Neural cell (in vitro differentiated cells): Measurements from ENCODE around the gene TLR8. TPM values are rescaled to one million over a fixed set of nuclear protein-coding genes. Genes with fewer than 3 reads are reported as not detected.

Source experiments
- H2AFZ ChIP-seq: fragments of 200-600, 300-800 bp; sonication (generic), shearing (Covaris generic); 2 replicates; pipeline ENCODE4 v1.6.0; 2014; ENCODE audit warnings: low read depth, mild to moderate bottlenecking, antibody characterized with exemption, low read length, moderate library complexity
- H3F3A ChIP-seq: fragments of 200-600 bp; shearing (Covaris generic); 2 replicates; pipeline ENCODE4 v1.6.1; 2016; ENCODE audit warnings: mild to moderate bottlenecking, moderate library complexity, mixed read lengths, antibody characterized with exemption, low read length; ENCODE audit not compliant: insufficient read depth, poor library complexity, severe bottlenecking
- H3K27ac ChIP-seq: fragments of 200-600, 300-800 bp; sonication (generic), shearing (Covaris generic); 2 replicates; pipeline ENCODE4 v1.5.1; 2014; ENCODE audit warnings: mild to moderate bottlenecking, low read length, moderate library complexity
- H3K27me3 ChIP-seq: fragments of 300-800, 200-600 bp; sonication (generic), shearing (Covaris generic); 2 replicates; pipeline ENCODE4 v1.6.0; 2014; ENCODE audit warnings: mild to moderate bottlenecking, low read depth, low read length, moderate library complexity; ENCODE audit not compliant: insufficient read depth
- H3K36me3 ChIP-seq: fragments of 300-800, 200-600 bp; sonication (generic), shearing (Covaris generic); 2 replicates; pipeline ENCODE4 v1.5.1; 2014; ENCODE audit warnings: mild to moderate bottlenecking, antibody characterized with exemption, low read length, moderate library complexity; ENCODE audit not compliant: insufficient read depth
- H3K4me2 ChIP-seq: fragments of 300-800, 200-600 bp; sonication (generic), shearing (Covaris generic); 2 replicates; pipeline ENCODE4 v1.6.0; 2014; ENCODE audit warnings: mild to moderate bottlenecking, low read length
- H3K4me3 ChIP-seq: fragments of 300-800, 200-600 bp; sonication (generic), shearing (Covaris generic); 2 replicates; pipeline ENCODE4 v1.5.1; 2014; ENCODE audit warnings: mild to moderate bottlenecking, low read length, moderate library complexity
- H3K79me2 ChIP-seq: fragments of 200-600 bp; shearing (Covaris generic); replicated peaks from 2 replicates; pipeline ENCODE4 v1.6.0; 2014; ENCODE audit warnings: mild to moderate bottlenecking, low read length, moderate library complexity; ENCODE audit not compliant: insufficient read depth
- H3K9ac ChIP-seq: fragments of 300-800, 200-600 bp; sonication (generic), shearing (Covaris generic); 2 replicates; pipeline ENCODE4 v1.6.1; 2016; ENCODE audit warnings: mild to moderate bottlenecking, low read length, mixed read lengths
- H3K9me2 ChIP-seq: fragments of 200-600 bp; shearing (Covaris generic); 2 replicates; pipeline ENCODE4 v1.6.1; 2016; ENCODE audit warnings: mild to moderate bottlenecking, low read length, mixed read lengths; ENCODE audit not compliant: insufficient read depth
- H3K9me3 ChIP-seq: fragments of 200-600, 300-800 bp; sonication (generic), shearing (Covaris generic); 2 replicates; pipeline ENCODE4 v1.6.1; 2016; ENCODE audit warnings: mild to moderate bottlenecking, mixed run types, low read length, moderate library complexity, mixed read lengths
- H4K20me1 ChIP-seq: fragments of 200-600 bp; shearing (Covaris generic); 2 replicates; pipeline ENCODE4 v1.6.1; 2016; ENCODE audit warnings: mild to moderate bottlenecking, mixed run types; ENCODE audit not compliant: insufficient read depth
- EP300 ChIP-seq: fragments of 450-650 bp; conservative IDR thresholded peaks from 2 replicates; pipeline ENCODE4 v1.6.1; 2014; ENCODE audit warnings: antibody characterized with exemption, mild to moderate bottlenecking, moderate library complexity; ENCODE audit not compliant: poor library complexity, severe bottlenecking
- EZH2 ChIP-seq: fragments of 200-600, 300-800 bp; shearing (Covaris generic), sonication (generic); IDR thresholded peaks from 2 replicates; pipeline ENCODE4 v1.6.1; 2014; ENCODE audit warnings: antibody characterized with exemption, low read length, borderline replicate concordance, mild to moderate bottlenecking; ENCODE audit not compliant: insufficient read depth, poor library complexity, severe bottlenecking
- MXI1 ChIP-seq: fragments of 450-650 bp; conservative IDR thresholded peaks from 2 replicates; pipeline ENCODE4 v1.6.1; 2014; ENCODE audit warnings: antibody characterized with exemption, mild to moderate bottlenecking; ENCODE audit not compliant: poor library complexity, severe bottlenecking
- POLR2AphosphoS5 ChIP-seq: IDR thresholded peaks from 2 replicates; pipeline ENCODE4 v1.6.1; 2012
- RAD21 ChIP-seq: fragments of 450-650 bp; conservative IDR thresholded peaks from 2 replicates; pipeline ENCODE4 v1.6.1; 2014; ENCODE audit warnings: antibody characterized with exemption, mild to moderate bottlenecking, moderate library complexity
- SMC3 ChIP-seq: fragments of 450-650 bp; conservative IDR thresholded peaks from 2 replicates; pipeline ENCODE4 v1.6.1; 2014; ENCODE audit warnings: antibody characterized with exemption, mild to moderate bottlenecking, moderate library complexity; ENCODE audit not compliant: poor library complexity
- TAF1 ChIP-seq: IDR thresholded peaks from 2 replicates; pipeline ENCODE4 v1.6.1; 2012; ENCODE audit warnings: low read depth
- polyA plus RNA-seq: library from polyadenylated mRNA; depleted of rRNA; stranded (reverse); fragments of >200 nt; gene quantifications from 2 replicates; pipeline ENCODE4 v1.2.3, GENCODE V29; 2014
- TF ChIP-seq, protein P1 (sequence below): fragments of 450-650 bp; IDR thresholded peaks from 2 replicates; pipeline ENCODE4 v1.5.1; 2014; ENCODE audit warnings: antibody characterized with exemption, mild to moderate bottlenecking, moderate library complexity; ENCODE audit not compliant: poor library complexity, severe bottlenecking
- TF ChIP-seq, protein P2 (sequence below): IDR thresholded peaks from 2 replicates; pipeline ENCODE4 v1.6.1; 2012; ENCODE audit warnings: borderline replicate concordance

The TLR8 gene
- polyA plus RNA-seq, 1 donor from 2014 or later: not detected

DNA sequence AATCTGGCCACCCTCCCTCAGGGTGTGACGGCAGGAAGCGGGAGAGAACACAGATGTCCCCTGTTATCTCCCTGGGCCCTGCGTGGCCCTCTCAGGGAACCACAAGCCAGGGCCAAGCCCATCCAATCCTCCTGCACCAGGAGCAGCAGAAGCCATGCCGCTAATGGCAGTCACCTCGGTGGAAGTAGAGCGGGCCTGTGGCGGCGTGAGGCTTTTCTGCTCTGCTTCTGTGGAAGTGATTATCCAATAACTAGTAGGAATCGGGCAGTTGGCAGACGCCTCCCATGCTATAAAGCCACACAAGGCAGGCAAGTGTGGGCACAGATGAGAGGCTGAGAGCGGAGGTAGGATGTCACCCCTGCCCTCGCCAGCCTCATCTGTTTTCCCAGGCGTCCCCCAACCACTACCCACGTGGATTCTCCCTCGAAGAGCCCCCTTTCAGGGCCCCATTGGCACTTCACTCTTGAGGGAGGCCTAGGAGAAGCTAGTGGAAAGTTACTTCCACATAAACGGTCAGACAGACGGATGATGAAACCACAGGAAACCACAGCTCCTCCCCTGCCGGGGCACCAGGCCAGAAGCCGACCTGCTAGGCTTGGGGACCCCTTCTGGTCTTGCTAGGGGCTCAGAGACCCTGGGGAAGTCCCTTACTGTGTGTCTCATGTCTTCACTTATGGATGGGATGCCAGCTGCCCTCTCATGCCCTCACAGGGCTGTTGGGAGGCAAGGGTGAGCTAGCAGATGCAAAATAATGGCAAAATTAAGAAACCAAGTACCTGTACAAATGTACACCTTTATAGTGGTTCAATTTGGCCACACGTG is 49.7 kb downstream of the TLR8 start:
- Histone ChIP-seq H3K9ac (no peak overlapping the region), H2AFZ (no peak overlapping the region), H3K4me3 (no peak overlapping the region), H3F3A (no peaks in the 10 kb centered on the region), H3K27ac (no peak overlapping the region), H3K4me2 (no peak overlapping the region), H3K79me2 (no peaks in the 10 kb centered on the region), H4K20me1 (no peaks in the 10 kb centered on the region), H3K9me2 (no peaks in the 10 kb centered on the region), H3K27me3 (no peaks in the 10 kb centered on the region), H3K9me3 (no peaks in the 10 kb centered on the region), H3K36me3 (no peaks in the 10 kb centered on the region)
- TF ChIP-seq EZH2 (no peak), MXI1 (no peak), TAF1 (no peak), RAD21 (no peak), SMC3 (no peak), POLR2AphosphoS5 (no peak), EP300 (no peak)
- TF ChIP-seq, protein P1, sequence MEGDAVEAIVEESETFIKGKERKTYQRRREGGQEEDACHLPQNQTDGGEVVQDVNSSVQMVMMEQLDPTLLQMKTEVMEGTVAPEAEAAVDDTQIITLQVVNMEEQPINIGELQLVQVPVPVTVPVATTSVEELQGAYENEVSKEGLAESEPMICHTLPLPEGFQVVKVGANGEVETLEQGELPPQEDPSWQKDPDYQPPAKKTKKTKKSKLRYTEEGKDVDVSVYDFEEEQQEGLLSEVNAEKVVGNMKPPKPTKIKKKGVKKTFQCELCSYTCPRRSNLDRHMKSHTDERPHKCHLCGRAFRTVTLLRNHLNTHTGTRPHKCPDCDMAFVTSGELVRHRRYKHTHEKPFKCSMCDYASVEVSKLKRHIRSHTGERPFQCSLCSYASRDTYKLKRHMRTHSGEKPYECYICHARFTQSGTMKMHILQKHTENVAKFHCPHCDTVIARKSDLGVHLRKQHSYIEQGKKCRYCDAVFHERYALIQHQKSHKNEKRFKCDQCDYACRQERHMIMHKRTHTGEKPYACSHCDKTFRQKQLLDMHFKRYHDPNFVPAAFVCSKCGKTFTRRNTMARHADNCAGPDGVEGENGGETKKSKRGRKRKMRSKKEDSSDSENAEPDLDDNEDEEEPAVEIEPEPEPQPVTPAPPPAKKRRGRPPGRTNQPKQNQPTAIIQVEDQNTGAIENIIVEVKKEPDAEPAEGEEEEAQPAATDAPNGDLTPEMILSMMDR: no peak
- TF ChIP-seq, protein P2, sequence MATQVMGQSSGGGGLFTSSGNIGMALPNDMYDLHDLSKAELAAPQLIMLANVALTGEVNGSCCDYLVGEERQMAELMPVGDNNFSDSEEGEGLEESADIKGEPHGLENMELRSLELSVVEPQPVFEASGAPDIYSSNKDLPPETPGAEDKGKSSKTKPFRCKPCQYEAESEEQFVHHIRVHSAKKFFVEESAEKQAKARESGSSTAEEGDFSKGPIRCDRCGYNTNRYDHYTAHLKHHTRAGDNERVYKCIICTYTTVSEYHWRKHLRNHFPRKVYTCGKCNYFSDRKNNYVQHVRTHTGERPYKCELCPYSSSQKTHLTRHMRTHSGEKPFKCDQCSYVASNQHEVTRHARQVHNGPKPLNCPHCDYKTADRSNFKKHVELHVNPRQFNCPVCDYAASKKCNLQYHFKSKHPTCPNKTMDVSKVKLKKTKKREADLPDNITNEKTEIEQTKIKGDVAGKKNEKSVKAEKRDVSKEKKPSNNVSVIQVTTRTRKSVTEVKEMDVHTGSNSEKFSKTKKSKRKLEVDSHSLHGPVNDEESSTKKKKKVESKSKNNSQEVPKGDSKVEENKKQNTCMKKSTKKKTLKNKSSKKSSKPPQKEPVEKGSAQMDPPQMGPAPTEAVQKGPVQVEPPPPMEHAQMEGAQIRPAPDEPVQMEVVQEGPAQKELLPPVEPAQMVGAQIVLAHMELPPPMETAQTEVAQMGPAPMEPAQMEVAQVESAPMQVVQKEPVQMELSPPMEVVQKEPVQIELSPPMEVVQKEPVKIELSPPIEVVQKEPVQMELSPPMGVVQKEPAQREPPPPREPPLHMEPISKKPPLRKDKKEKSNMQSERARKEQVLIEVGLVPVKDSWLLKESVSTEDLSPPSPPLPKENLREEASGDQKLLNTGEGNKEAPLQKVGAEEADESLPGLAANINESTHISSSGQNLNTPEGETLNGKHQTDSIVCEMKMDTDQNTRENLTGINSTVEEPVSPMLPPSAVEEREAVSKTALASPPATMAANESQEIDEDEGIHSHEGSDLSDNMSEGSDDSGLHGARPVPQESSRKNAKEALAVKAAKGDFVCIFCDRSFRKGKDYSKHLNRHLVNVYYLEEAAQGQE: no peak

DNA sequence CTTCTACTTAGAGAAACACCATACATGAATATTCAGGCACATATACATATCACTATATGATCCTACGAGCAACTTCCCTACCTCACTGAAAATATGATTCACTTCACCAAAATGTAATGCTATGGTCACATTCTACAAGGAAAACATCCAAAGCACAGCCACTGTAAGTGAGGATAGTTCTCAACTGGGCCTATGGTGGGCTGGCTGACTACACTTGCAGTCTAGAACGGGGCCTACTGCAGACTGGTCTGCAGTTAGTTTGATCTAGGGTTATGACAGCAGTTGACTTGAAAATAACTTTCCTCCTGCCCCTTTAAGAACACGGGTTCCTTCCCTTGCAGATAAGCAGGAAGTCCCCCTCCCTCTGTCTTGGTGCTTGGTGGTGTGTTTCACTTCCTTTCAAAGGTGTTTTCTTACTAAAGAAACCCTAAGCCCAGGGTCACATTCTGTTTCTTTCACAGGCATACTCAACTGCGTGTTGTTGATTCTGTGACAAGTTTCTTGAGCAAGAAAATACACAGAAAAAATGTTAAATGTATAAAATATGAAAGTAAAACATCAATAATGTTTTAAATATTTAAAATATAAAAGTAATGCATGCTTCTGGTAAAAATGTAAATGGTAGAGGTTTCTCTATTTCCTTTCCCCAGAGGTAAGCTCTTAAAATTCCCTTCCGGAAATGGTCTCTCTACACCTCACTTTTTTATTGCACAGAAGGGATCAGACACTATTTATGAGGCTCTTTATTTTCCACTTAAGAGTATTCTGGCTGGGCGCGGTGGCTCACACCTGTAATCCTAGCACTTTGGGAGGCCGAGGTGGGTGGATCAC is 50.5 kb downstream of the TLR8 start:
- H3K27ac ChIP-seq: no peak overlapping the region

More for the DNA sequence above, 50.5 kb downstream of the TLR8 start:
- H3K27me3 ChIP-seq: no peaks in the 10 kb centered on the region
- H3K9me2 ChIP-seq: no peaks in the 10 kb centered on the region
- H4K20me1 ChIP-seq: no peaks in the 10 kb centered on the region
- H3F3A ChIP-seq: no peaks in the 10 kb centered on the region
- H2AFZ ChIP-seq: no peak overlapping the region
- H3K9ac ChIP-seq: no peak overlapping the region
- no peaks in the 10 kb centered on the region for H3K9me3 ChIP-seq
- no peak overlapping the region for H3K4me2 ChIP-seq
- H3K4me3 ChIP-seq: no peak overlapping the region
- no peaks in the 10 kb centered on the region for H3K36me3 ChIP-seq
- no peaks in the 10 kb centered on the region for H3K79me2 ChIP-seq
- TF ChIP-seq, protein P1: no peak
- TF ChIP-seq RAD21 (no peak), EZH2 (no peak), TAF1 (no peak)
